ENCODE measurements around the gene KIF17. TPM values are rescaled to one million over a fixed set of nuclear protein-coding genes. Genes with fewer than 3 reads are reported as not detected.

The KIF17 gene
- total RNA-seq, 1 donor from 2014 or later: 0.40 TPM

DNA sequence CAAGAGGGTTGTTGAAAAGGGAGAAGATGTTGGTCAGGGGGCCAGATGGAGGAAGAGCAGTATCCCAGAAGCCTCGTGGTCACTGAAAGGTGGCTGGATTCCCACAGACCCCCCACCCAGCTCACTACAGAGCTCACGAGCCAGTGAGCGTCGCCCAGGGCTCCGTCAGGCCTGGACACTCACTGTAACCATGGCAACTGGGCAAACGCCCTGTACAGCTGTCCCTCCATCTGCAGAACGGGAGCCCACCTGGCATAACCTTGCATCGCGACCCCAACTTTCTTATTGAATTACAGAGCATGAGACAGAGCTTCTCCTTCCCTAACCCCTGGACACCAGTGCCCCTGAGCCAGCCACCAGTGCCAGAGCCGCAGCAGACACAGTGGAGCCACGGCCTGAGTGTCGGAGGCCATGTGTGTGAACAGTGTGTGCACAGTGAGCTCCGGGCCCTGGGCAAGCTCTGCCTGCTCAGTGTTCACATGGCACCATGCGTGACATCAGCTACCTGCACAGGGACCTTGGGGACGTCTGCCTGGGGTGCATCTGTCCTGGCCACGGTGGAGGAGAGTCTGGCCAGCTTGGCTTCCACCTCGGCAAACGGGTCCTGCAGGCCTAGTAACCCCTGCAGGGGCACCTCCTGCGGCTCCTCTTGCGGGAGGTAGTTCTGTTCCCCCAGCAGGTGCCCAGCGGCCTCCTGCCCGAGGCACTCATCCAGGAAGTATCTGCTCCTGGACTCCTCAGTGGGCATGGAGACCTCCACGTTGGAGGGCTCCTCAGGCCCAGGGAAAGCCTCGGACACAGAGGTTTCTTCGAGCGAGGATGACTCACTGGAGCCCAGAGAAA, 30.7 kb downstream of the KIF17 start:
- Mint-ChIP-seq H3K4me1 (no peaks in the 10 kb centered on the region), H3K27me3 (ENCODE audit: low read depth) (no peaks in the 10 kb centered on the region), H3K36me3 (no peaks in the 10 kb centered on the region), H3K9me3 (peaks cover 4% of the 10 kb centered on the region), H3K27ac (no peak overlapping the region), H3K4me3 (no peak overlapping the region)
- DNase-seq (ENCODE audit: low spot score in 2 of 2, unreplicated experiment in 2 of 2): no peak
- TF ChIP-seq, protein P1, sequence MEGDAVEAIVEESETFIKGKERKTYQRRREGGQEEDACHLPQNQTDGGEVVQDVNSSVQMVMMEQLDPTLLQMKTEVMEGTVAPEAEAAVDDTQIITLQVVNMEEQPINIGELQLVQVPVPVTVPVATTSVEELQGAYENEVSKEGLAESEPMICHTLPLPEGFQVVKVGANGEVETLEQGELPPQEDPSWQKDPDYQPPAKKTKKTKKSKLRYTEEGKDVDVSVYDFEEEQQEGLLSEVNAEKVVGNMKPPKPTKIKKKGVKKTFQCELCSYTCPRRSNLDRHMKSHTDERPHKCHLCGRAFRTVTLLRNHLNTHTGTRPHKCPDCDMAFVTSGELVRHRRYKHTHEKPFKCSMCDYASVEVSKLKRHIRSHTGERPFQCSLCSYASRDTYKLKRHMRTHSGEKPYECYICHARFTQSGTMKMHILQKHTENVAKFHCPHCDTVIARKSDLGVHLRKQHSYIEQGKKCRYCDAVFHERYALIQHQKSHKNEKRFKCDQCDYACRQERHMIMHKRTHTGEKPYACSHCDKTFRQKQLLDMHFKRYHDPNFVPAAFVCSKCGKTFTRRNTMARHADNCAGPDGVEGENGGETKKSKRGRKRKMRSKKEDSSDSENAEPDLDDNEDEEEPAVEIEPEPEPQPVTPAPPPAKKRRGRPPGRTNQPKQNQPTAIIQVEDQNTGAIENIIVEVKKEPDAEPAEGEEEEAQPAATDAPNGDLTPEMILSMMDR (IDR thresholded peaks at IDR 0.05; ENCODE audit: unreplicated experiment): no peak

DNA sequence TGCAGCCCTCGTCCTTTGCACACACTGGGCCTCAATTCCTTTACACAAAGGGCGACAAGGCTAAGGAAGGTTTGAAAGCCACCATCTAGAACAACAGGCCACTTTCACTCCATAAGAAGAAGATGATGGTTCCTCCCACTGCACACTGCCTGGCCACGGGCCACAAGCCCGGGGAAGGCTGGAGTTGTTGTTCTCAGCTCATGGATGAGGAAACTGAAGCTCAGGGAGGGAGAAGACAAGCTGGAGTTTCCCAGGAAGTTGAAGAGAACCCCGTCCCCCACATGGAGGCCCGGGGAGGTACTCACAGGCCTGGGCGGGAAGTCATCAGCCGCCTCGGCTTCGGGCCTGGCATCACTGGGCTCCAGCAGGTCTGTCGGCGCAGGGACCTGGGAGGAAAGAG, 32.1 kb downstream of the KIF17 start:
- Mint-ChIP-seq H3K4me1 (no peaks in the 10 kb centered on the region), H3K36me3 (no peaks in the 10 kb centered on the region), H3K4me3 (no peak overlapping the region), H3K27ac (no peak overlapping the region), H3K27me3 (ENCODE audit: low read depth) (peaks cover 2% of the 10 kb centered on the region), H3K9me3 (no peaks in the 10 kb centered on the region)
- DNase-seq (ENCODE audit: low spot score in 2 of 2, unreplicated experiment in 2 of 2): no peak
- TF ChIP-seq, protein P1 (IDR thresholded peaks at IDR 0.05; ENCODE audit: unreplicated experiment): no peak

DNA sequence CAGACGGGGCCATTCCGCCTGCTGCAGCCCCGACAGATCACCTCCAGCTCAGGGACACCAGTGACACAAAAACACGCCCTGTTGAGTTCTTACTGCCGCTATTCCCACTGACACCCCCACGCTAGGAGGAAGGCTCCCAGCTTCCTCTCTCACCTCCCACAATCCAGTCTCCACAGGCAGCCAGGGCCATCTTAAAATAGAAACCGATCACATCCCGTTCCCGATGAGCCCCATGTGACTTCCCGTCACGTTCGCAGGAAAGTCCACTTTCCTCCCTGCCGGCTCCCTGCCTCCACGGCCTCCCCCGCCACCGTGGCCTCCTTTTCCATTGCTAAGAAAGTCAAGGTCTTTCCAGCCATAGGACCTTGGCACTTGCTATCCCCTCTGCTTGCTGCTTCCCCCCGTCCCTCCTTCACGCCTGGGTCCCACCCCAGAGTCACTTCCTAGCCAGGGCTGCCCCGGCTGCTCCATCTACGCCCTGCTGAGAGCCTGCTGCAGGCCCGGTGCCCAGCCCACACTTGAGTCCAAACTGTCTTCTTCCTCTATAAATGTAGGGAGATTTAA, 32.6 kb downstream of the KIF17 start:
- peaks cover 2% of the 10 kb centered on the region for H3K27me3 Mint-ChIP-seq (ENCODE audit: low read depth)
- no peaks in the 10 kb centered on the region for H3K4me1 Mint-ChIP-seq
- no peak overlapping the region for H3K27ac Mint-ChIP-seq
- H3K36me3 Mint-ChIP-seq: no peaks in the 10 kb centered on the region
- TF ChIP-seq, protein P1 (IDR thresholded peaks at IDR 0.05; ENCODE audit: unreplicated experiment): no peak
- no peaks in the 10 kb centered on the region for H3K9me3 Mint-ChIP-seq
- no peak for DNase-seq (ENCODE audit: low spot score in 2 of 2, unreplicated experiment in 2 of 2)
- H3K4me3 Mint-ChIP-seq: no peak overlapping the region

DNA sequence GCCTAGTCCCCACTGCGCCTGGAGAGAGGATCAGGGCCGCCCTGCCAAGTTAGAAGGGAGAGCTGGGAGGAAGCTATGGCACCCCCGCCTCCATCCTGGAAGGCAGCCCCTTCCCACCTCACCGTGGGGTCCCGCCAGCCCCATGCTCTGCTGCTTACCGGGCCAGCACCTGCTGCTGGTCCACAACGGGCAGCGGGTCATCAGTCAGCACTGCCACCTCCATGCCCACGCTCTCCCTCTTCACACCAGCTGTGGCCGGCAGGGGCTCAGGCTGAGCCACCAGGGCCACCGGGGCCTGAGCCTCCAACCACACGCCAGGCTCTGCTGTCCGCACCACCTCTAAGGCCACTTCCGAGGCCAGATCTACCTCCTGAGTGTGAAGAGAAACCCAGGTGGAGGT, 33.2 kb downstream of the KIF17 start:
- H3K4me1 Mint-ChIP-seq: no peaks in the 10 kb centered on the region
- DNase-seq (ENCODE audit: low spot score in 2 of 2, unreplicated experiment in 2 of 2): no peak
- no peaks in the 10 kb centered on the region for H3K36me3 Mint-ChIP-seq
- no peaks in the 10 kb centered on the region for H3K9me3 Mint-ChIP-seq
- H3K4me3 Mint-ChIP-seq: no peak overlapping the region
- peaks cover 2% of the 10 kb centered on the region for H3K27me3 Mint-ChIP-seq (ENCODE audit: low read depth)
- TF ChIP-seq, protein P1 (IDR thresholded peaks at IDR 0.05; ENCODE audit: unreplicated experiment): no peak
- H3K27ac Mint-ChIP-seq: no peak overlapping the region

DNA sequence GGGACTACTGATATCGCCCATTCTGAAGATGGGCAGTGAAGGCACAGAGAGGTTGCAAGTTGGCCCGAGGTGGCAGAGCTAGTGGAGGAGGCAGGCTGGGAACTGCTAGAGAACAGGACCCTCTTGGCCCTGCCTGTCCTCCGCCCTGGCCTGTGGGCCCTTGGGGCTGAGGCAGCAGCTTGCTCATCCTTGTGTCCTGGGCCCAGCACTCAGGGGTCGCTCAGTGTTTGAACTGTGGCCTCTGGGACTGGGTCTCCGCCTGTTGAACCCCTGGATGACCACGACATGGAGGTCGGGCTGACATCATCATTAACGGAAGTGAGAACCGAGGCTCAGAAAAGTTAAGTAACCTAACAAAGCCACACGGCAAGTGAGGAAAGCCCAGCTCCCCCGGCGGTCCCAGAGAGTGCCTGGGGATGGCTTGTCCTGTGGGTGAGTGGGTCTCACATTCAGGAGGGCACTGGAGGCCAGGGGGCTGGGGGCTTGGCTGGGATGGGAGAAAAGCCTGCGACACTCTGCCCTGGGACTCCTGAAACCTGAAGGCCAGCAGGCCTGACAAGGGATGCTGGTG, 33.7 kb downstream of the KIF17 start:
- H3K4me1 Mint-ChIP-seq: no peaks in the 10 kb centered on the region
- H3K27me3 Mint-ChIP-seq (ENCODE audit: low read depth): peaks cover 2% of the 10 kb centered on the region
- no peak overlapping the region for H3K4me3 Mint-ChIP-seq
- TF ChIP-seq, protein P1 (IDR thresholded peaks at IDR 0.05; ENCODE audit: unreplicated experiment): no peak
- H3K9me3 Mint-ChIP-seq: no peaks in the 10 kb centered on the region
- DNase-seq (ENCODE audit: low spot score in 2 of 2, unreplicated experiment in 2 of 2): no peak
- H3K27ac Mint-ChIP-seq: no peak overlapping the region
- H3K36me3 Mint-ChIP-seq: no peaks in the 10 kb centered on the region
